ENCODE data around the gene BBS7.

Gene BBS7

GRCh38 chr4:121873604-121874003, 3.3 kb upstream of the BBS7 start (continued):
- TF ChIP-seq RARB (CRISPR knock-in tag; IDR thresholded peaks at IDR 0.05): no peak
- no peak for TF ChIP-seq CSDC2 (CRISPR knock-in tag; IDR thresholded peaks at IDR 0.05)
- TF ChIP-seq OSR1 (CRISPR knock-in tag; IDR thresholded peaks at IDR 0.05): no peak
- TF ChIP-seq ZFP3 (CRISPR knock-in tag; IDR thresholded peaks at IDR 0.05): no peak
- no peak for TF ChIP-seq ESRRG (CRISPR knock-in tag; IDR thresholded peaks at IDR 0.05)
- TF ChIP-seq ZNF70 (CRISPR knock-in tag; IDR thresholded peaks at IDR 0.05): no peak
- no peak for TF ChIP-seq GLIS3 (CRISPR knock-in tag; IDR thresholded peaks at IDR 0.05)

DNA sequence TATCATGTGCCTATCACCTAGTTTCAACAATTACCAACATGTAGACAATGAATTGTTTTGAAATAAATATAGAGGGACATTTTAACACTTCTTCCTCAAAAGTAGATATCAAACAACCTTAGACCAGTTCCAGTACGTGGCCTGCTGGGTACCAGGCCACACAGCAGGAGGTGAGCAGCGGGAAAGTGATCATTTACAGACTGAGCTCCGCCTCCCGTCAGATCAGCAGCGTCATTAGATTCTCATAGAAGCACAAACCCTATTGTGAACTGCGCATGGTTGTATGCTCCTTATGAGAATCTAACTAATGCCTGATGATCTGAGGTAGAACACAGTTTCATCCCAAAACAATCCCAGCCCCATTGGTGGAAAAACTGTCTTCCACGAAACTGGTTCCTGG, 6.5 kb downstream of the BBS7 start:
- TF ChIP-seq RARB (CRISPR knock-in tag; IDR thresholded peaks at IDR 0.05) (no peak), TSHZ2 (CRISPR knock-in tag; IDR thresholded peaks at IDR 0.05) (no peak), ZC3H10 (CRISPR knock-in tag; IDR thresholded peaks at IDR 0.05) (no peak), ZFP30 (CRISPR knock-in tag; IDR thresholded peaks at IDR 0.05) (no peak), ZNF565 (CRISPR knock-in tag; conservative IDR thresholded peaks at IDR 0.05; ENCODE audit: low read depth) (no peak), ZNF8 (CRISPR knock-in tag; IDR thresholded peaks at IDR 0.05) (no peak), TCF4 (CRISPR knock-in tag; IDR thresholded peaks at IDR 0.05; ENCODE audit: borderline replicate concordance) (no peak), GLIS3 (CRISPR knock-in tag; IDR thresholded peaks at IDR 0.05) (no peak), BACH2 (CRISPR knock-in tag; IDR thresholded peaks at IDR 0.05; ENCODE audit: borderline replicate concordance) (no peak), PATZ1 (CRISPR knock-in tag; IDR thresholded peaks at IDR 0.05; ENCODE audit: borderline replicate concordance) (no peak), SNAI2 (CRISPR knock-in tag; IDR thresholded peaks at IDR 0.05) (no peak), ARNTL (CRISPR knock-in tag; IDR thresholded peaks at IDR 0.05; ENCODE audit: borderline replicate concordance, low read depth) (no peak), ZNF70 (CRISPR knock-in tag; IDR thresholded peaks at IDR 0.05) (no peak)
- TF ChIP-seq, protein P1, sequence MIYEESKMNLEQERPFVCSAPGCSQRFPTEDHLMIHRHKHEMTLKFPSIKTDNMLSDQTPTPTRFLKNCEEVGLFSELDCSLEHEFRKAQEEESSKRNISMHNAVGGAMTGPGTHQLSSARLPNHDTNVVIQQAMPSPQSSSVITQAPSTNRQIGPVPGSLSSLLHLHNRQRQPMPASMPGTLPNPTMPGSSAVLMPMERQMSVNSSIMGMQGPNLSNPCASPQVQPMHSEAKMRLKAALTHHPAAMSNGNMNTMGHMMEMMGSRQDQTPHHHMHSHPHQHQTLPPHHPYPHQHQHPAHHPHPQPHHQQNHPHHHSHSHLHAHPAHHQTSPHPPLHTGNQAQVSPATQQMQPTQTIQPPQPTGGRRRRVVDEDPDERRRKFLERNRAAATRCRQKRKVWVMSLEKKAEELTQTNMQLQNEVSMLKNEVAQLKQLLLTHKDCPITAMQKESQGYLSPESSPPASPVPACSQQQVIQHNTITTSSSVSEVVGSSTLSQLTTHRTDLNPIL (CRISPR knock-in tag; IDR thresholded peaks at IDR 0.05; ENCODE audit: low read depth): no peak
- no peak for ATAC-seq

DNA sequence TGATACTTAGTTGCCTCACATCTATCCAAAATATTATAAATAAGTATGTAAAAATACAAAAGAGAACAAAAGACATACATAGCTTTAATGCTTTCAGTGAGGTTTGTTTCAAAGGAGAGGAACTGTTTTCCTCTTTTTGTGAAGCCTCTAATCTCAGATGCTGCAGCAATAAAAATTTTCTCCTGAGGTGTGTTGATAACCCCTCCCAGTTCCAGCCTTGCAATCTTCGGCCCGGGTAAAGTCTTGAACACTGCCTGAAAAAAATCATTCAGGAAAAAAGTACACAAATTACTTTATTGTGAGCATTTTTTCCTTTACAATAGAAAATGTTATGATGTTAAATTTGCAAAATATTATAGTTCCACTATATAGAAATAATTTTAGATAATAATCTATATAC, 8.8 kb downstream of the BBS7 start:
- no peak for ATAC-seq
- TF ChIP-seq TCF4 (CRISPR knock-in tag; IDR thresholded peaks at IDR 0.05; ENCODE audit: borderline replicate concordance) (no peak), ARNTL (CRISPR knock-in tag; IDR thresholded peaks at IDR 0.05; ENCODE audit: borderline replicate concordance, low read depth) (no peak), ZFP30 (CRISPR knock-in tag; IDR thresholded peaks at IDR 0.05) (no peak)

GRCh38 chr4:121860121-121860520, 10.2 kb downstream of the BBS7 start:
- TF ChIP-seq, protein P2, sequence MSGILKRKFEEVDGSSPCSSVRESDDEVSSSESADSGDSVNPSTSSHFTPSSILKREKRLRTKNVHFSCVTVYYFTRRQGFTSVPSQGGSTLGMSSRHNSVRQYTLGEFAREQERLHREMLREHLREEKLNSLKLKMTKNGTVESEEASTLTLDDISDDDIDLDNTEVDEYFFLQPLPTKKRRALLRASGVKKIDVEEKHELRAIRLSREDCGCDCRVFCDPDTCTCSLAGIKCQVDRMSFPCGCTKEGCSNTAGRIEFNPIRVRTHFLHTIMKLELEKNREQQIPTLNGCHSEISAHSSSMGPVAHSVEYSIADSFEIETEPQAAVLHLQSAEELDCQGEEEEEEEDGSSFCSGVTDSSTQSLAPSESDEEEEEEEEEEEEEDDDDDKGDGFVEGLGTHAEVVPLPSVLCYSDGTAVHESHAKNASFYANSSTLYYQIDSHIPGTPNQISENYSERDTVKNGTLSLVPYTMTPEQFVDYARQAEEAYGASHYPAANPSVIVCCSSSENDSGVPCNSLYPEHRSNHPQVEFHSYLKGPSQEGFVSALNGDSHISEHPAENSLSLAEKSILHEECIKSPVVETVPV (CRISPR knock-in tag; IDR thresholded peaks at IDR 0.05): no peak
- TF ChIP-seq BACH2 (CRISPR knock-in tag; IDR thresholded peaks at IDR 0.05; ENCODE audit: borderline replicate concordance) (no peak), TCF4 (CRISPR knock-in tag; IDR thresholded peaks at IDR 0.05; ENCODE audit: borderline replicate concordance) (no peak), ZFP30 (CRISPR knock-in tag; IDR thresholded peaks at IDR 0.05) (no peak), OSR1 (CRISPR knock-in tag; IDR thresholded peaks at IDR 0.05) (no peak), ZNF8 (CRISPR knock-in tag; IDR thresholded peaks at IDR 0.05) (no peak), GLIS3 (CRISPR knock-in tag; IDR thresholded peaks at IDR 0.05) (no peak), ZNF565 (CRISPR knock-in tag; conservative IDR thresholded peaks at IDR 0.05; ENCODE audit: low read depth) (no peak), TOX (CRISPR knock-in tag; IDR thresholded peaks at IDR 0.05; ENCODE audit: borderline replicate concordance) (no peak), TSHZ2 (CRISPR knock-in tag; IDR thresholded peaks at IDR 0.05) (no peak), PPARA (CRISPR knock-in tag; IDR thresholded peaks at IDR 0.05; ENCODE audit: borderline replicate concordance) (no peak)
- TF ChIP-seq, protein P1 (CRISPR knock-in tag; IDR thresholded peaks at IDR 0.05; ENCODE audit: low read depth): no peak
- TF ChIP-seq, protein P3, sequence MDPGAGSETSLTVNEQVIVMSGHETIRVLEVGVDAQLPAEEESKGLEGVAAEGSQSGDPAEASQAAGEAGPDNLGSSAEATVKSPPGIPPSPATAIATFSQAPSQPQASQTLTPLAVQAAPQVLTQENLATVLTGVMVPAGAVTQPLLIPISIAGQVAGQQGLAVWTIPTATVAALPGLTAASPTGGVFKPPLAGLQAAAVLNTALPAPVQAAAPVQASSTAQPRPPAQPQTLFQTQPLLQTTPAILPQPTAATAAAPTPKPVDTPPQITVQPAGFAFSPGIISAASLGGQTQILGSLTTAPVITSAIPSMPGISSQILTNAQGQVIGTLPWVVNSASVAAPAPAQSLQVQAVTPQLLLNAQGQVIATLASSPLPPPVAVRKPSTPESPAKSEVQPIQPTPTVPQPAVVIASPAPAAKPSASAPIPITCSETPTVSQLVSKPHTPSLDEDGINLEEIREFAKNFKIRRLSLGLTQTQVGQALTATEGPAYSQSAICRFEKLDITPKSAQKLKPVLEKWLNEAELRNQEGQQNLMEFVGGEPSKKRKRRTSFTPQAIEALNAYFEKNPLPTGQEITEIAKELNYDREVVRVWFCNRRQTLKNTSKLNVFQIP (CRISPR knock-in tag; IDR thresholded peaks at IDR 0.05; ENCODE audit: borderline replicate concordance, low read depth): no peak
- no peak for ATAC-seq
